Esophagus muscularis mucosa (tissue), 4 donors: ENCODE data around the gene RYR1. TPM values are rescaled to one million over a fixed set of nuclear protein-coding genes. Genes with fewer than 3 reads are reported as not detected.

Experiments
- DNase-seq: peaks from one replicate; pipeline ENCODE4 v3.0.0-alpha.2; 2017; ENCODE audit errors: extremely low spot score
- H3K27ac ChIP-seq, 4 donors: fragments of 200-600 bp; sonication (generic); replicated peaks in 1 of 4; 1 replicate in 3 of 4; 2 replicates in 1 of 4; pipeline ENCODE4 v1.5.1; 2016 to 2019; ENCODE audit warnings: mild to moderate bottlenecking in 1 of 4
- H3K27me3 ChIP-seq, 4 donors: fragments of 200-600 bp; sonication (generic); one replicate each; pipeline versions ENCODE4 v1.5.1 to v1.6.0; 2016 to 2019
- H3K36me3 ChIP-seq, 4 donors: fragments of 200-600 bp; sonication (generic); one replicate each; pipeline ENCODE4 v1.5.1; 2016 to 2019
- H3K4me1 ChIP-seq, 4 donors: fragments of 200-600 bp; sonication (generic); one replicate each; pipeline ENCODE4 v1.5.1; 2016 to 2019
- H3K4me3 ChIP-seq, 4 donors: fragments of 200-600 bp; sonication (generic); 1 replicate in 2 of 4; 2 replicates in 2 of 4; pipeline ENCODE4 v1.5.1; 2016 to 2019; ENCODE audit warnings: mild to moderate bottlenecking in 4 of 4, moderate library complexity in 1 of 4
- H3K9me3 ChIP-seq, 4 donors: fragments of 200-600 bp; sonication (generic); 1 replicate in 3 of 4; 2 replicates in 1 of 4; pipeline ENCODE4 v1.5.1; 2016 to 2019
- EP300 ChIP-seq: sonication (generic); formaldehyde crosslinking; IDR thresholded peaks from one replicate; pipeline ENCODE4 v1.6.1; 2017; ENCODE audit warnings: antibody characterized with exemption
- POLR2A ChIP-seq: fragments of 450-650 bp; IDR thresholded peaks from one replicate; pipeline ENCODE4 v1.6.1; 2017; ENCODE audit warnings: antibody characterized with exemption, moderate library complexity, mild to moderate bottlenecking, low read depth
- POLR2AphosphoS5 ChIP-seq, 2 donors: sonication (generic); formaldehyde crosslinking; IDR thresholded peaks; one replicate each; pipeline ENCODE4 v1.6.1; 2017; ENCODE audit warnings: antibody characterized with exemption in 2 of 2
- WGBS: methylation state at CpG from one replicate; pipeline ENCODE4 v1.1.5; 2018; 5-methylcytosine and 5-hydroxymethylcytosine counted together
- intact Hi-C: fragments of 100-400 bp; cut with DNase I; formaldehyde crosslinking; loops from one replicate; pipeline ENCODE4 v1.15.1; 2023
- total RNA-seq, 4 donors: library from RNA; depleted of rRNA; stranded (reverse); fragments of >200 nt; gene quantifications; one replicate each; pipeline versions ENCODE4 v1.1.0 to v1.2.1, GENCODE V29; 2016
- TF ChIP-seq, protein P1 (sequence below), 3 experiments: fragments of 200-600 bp in 2 of 3; fragments of 450-650 bp in 1 of 3; sonication (generic) in 2 of 3; IDR thresholded peaks; one replicate each; pipeline ENCODE4 v1.5.1; 2017 to 2019; ENCODE audit warnings: antibody characterized with exemption in 3 of 3, mild to moderate bottlenecking in 2 of 3, moderate library complexity in 1 of 3

The RYR1 gene
- total RNA-seq, 4 donors from 2014 or later = 0.99 to 4.0 (median 2.7) TPM

DNA sequence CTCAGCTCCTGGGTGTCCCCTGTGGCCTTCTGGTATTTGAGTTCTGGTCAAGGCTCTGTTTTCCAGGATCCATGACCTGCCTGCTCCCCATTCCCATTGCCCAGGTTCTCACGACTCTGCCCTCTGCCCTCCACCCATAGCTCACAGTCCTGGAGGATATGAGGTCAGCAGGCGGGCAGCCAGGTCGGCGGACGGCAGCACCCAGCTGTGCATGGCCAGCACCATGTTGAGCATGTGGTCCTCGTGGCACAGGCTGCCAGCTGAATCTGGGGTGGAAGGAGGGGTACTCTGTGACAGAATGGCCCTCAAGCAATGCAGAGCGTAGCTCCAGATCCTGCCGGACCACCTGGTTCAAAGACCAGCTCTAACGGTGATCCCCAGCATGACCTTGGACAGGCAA lies 12.6 kb upstream of the RYR1 start:
- H3K27me3 ChIP-seq = peaks cover 0 to 94% (median 12%) of the 10 kb centered on the region in 4 donors
- H3K36me3 ChIP-seq = no peaks in the 10 kb centered on the region
- 82% methylated on average over 5 of the region's 9 CpGs for WGBS

GRCh38 chr19:38421856-38422255 lies 11.6 kb upstream of the RYR1 start:
- H3K36me3 ChIP-seq = no peaks in the 10 kb centered on the region
- no peaks in the 10 kb centered on the region for H3K9me3 ChIP-seq
- H3K27me3 ChIP-seq = peaks cover 0 to 88% (median 12%) of the 10 kb centered on the region in 4 donors
- H3K27ac ChIP-seq = no peak overlapping the region
- no peak for DNase-seq
- H3K4me1 ChIP-seq = peaks cover 10 to 13% (median 12%) of the 10 kb centered on the region in 4 donors
- intact Hi-C loops = no loop called here
- TF ChIP-seq, protein P1, sequence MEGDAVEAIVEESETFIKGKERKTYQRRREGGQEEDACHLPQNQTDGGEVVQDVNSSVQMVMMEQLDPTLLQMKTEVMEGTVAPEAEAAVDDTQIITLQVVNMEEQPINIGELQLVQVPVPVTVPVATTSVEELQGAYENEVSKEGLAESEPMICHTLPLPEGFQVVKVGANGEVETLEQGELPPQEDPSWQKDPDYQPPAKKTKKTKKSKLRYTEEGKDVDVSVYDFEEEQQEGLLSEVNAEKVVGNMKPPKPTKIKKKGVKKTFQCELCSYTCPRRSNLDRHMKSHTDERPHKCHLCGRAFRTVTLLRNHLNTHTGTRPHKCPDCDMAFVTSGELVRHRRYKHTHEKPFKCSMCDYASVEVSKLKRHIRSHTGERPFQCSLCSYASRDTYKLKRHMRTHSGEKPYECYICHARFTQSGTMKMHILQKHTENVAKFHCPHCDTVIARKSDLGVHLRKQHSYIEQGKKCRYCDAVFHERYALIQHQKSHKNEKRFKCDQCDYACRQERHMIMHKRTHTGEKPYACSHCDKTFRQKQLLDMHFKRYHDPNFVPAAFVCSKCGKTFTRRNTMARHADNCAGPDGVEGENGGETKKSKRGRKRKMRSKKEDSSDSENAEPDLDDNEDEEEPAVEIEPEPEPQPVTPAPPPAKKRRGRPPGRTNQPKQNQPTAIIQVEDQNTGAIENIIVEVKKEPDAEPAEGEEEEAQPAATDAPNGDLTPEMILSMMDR (IDR thresholded peaks at IDR 0.05) = no peak
- TF ChIP-seq EP300 (no peak), POLR2AphosphoS5 (IDR thresholded peaks at IDR 0.05) (no peak), POLR2A (no peak)
- WGBS = 74% methylated on average over 14 of the region's 14 CpGs
- no peak overlapping the region for H3K4me3 ChIP-seq

More for the DNA sequence above, 12.6 kb upstream of the RYR1 start:
- intact Hi-C loops = no loop called here
- Histone ChIP-seq H3K4me3 (no peak overlapping the region), H3K9me3 (no peaks in the 10 kb centered on the region), H3K27ac (no peak overlapping the region), H3K4me1 (peaks cover 10 to 13% (median 12%) of the 10 kb centered on the region in 4 donors)
- DNase-seq = no peak
- no peak for TF ChIP-seq POLR2AphosphoS5 (IDR thresholded peaks at IDR 0.05)
- TF ChIP-seq, protein P1 (IDR thresholded peaks at IDR 0.05) = no peak
- TF ChIP-seq EP300 = no peak
- TF ChIP-seq POLR2A = no peak

DNA sequence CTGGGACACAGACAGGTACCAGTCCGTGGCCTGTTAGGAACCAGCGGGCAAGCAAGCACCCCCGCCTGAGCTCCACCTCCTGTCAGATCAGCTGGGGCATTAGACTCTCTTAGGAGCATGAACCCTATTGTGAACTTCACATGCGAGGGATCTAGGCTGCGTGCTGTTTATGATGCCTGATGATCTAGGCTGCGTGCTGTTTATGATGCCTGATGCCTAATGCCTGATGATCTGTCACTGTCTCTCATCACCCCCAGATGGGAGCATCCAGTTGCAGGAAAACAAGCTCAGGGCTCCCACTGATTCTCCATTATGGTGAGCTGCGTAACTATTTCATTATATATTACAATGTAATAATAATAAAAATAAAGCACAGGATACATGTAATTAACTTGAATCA lies 11.1 kb upstream of the RYR1 start:
- Histone ChIP-seq H3K27ac (no peak overlapping the region), H3K36me3 (no peaks in the 10 kb centered on the region), H3K27me3 (peaks cover 0 to 82% (median 9%) of the 10 kb centered on the region in 4 donors), H3K4me3 (no peak overlapping the region), H3K9me3 (no peaks in the 10 kb centered on the region), H3K4me1 (peaks cover 9 to 11% (median 11%) of the 10 kb centered on the region in 4 donors)
- no peak for DNase-seq
- WGBS = 79% methylated on average over 4 of the region's 7 CpGs
- TF ChIP-seq EP300 (no peak), POLR2A (no peak), POLR2AphosphoS5 (IDR thresholded peaks at IDR 0.05) (no peak)
- TF ChIP-seq, protein P1 (IDR thresholded peaks at IDR 0.05) = no peak
- intact Hi-C loops = no loop called here

DNA sequence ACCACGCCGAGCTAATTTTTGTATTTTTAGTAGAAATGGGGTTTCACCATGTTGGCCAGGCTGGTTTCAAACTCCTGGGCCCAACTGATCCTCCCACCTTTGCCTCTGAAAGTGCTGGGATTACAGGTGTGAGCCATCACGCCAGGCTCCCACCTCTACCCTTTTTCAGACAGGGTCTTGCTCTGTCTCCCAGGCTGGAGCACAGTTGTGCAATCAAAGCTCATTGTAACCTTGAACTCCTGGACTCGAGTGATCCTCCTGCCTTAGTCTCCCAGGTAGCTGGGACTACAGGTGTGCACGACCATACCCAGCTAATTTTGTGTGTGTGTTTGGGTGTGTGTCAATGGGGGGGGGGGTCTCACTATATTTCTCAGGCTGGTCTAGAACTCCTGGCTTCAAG lies 9.2 kb upstream of the RYR1 start:
- H3K27me3 ChIP-seq = peaks cover 0 to 64% (median 3%) of the 10 kb centered on the region in 4 donors
- no peak overlapping the region for H3K27ac ChIP-seq
- H3K4me3 ChIP-seq = no peak overlapping the region
- no peaks in the 10 kb centered on the region for H3K4me1 ChIP-seq
- 87% methylated on average over 4 of the region's 5 CpGs for WGBS
- H3K9me3 ChIP-seq = no peaks in the 10 kb centered on the region
- no peaks in the 10 kb centered on the region for H3K36me3 ChIP-seq
- DNase-seq = no peak
- intact Hi-C loops = no loop called here
- TF ChIP-seq EP300 (no peak), POLR2AphosphoS5 (IDR thresholded peaks at IDR 0.05) (no peak), POLR2A (no peak)
- TF ChIP-seq, protein P1 (IDR thresholded peaks at IDR 0.05) = no peak

- no peaks in the 10 kb centered on the region for H3K36me3 ChIP-seq
- TF ChIP-seq POLR2AphosphoS5 (IDR thresholded peaks at IDR 0.05) = no peak
- TF ChIP-seq POLR2A = no peak
- TF ChIP-seq, protein P1 (IDR thresholded peaks at IDR 0.05) = no peak
- no peak for TF ChIP-seq EP300
- peaks cover 0 to 54% (median 3%) of the 10 kb centered on the region in 4 donors for H3K27me3 ChIP-seq
- 78% methylated on average over 7 of the region's 7 CpGs for WGBS
- intact Hi-C loops = no loop called here
- H3K4me3 ChIP-seq = peak overlapping the region; percentile 28 to 37 (median 34)
- H3K4me1 ChIP-seq = no peaks in the 10 kb centered on the region
- no peak overlapping the region for H3K27ac ChIP-seq
- DNase-seq = no peak
- no peaks in the 10 kb centered on the region for H3K9me3 ChIP-seq
These were observed 8.2 kb upstream of the RYR1 start for GRCh38 chr19:38425222-38425809.
